ENCODE results near the gene FOXP1. TPM values are rescaled to one million over a fixed set of nuclear protein-coding genes. Genes with fewer than 3 reads are reported as not detected.

Gene FOXP1
- total RNA-seq, 4 donors from 2014 or later, result 103 to 173 (median 140) TPM

- H3K4me1 ChIP-seq, result no peaks in the 10 kb centered on the region
- no peaks in the 10 kb centered on the region for H3K9me3 ChIP-seq
- DNase-seq, result no peak
- H3K27ac ChIP-seq, result no peak overlapping the region
- no peaks in the 10 kb centered on the region for H3K27me3 ChIP-seq
- TF ChIP-seq POLR2A (IDR thresholded peaks at IDR 0.05) (no peak), CTCF (IDR thresholded peaks at IDR 0.05) (no peak)
- no peak overlapping the region for H3K4me3 ChIP-seq
- no peaks in the 10 kb centered on the region for H3K36me3 ChIP-seq
These were observed 34.7 kb downstream of the FOXP1 start for GRCh38 chr3:71548705-71549384.

- Histone ChIP-seq H3K9me3 (no peaks in the 10 kb centered on the region), H3K27me3 (no peaks in the 10 kb centered on the region), H3K36me3 (no peaks in the 10 kb centered on the region), H3K4me1 (peaks cover 0 to 8% (median 1%) of the 10 kb centered on the region in 4 donors), H3K27ac (no peak overlapping the region), H3K4me3 (no peak overlapping the region)
- DNase-seq, result no peak
- TF ChIP-seq CTCF (IDR thresholded peaks at IDR 0.05) (no peak), POLR2A (IDR thresholded peaks at IDR 0.05) (no peak)
These were observed 36.0 kb downstream of the FOXP1 start for GRCh38 chr3:71547249-71548198.

GRCh38 chr3:71546821-71547220, 36.7 kb downstream of the FOXP1 start:
- no peak overlapping the region for H3K27ac ChIP-seq
- H3K36me3 ChIP-seq, result no peaks in the 10 kb centered on the region
- H3K4me1 ChIP-seq, result peaks cover 0 to 15% (median 1%) of the 10 kb centered on the region in 4 donors
- H3K9me3 ChIP-seq, result no peaks in the 10 kb centered on the region
- no peaks in the 10 kb centered on the region for H3K27me3 ChIP-seq
- no peak overlapping the region for H3K4me3 ChIP-seq
- no peak for DNase-seq
- TF ChIP-seq CTCF (IDR thresholded peaks at IDR 0.05) (no peak), POLR2A (IDR thresholded peaks at IDR 0.05) (no peak)

GRCh38 chr3:71545330-71545729, 38.2 kb downstream of the FOXP1 start:
- H3K9me3 ChIP-seq, result no peaks in the 10 kb centered on the region
- no peaks in the 10 kb centered on the region for H3K27me3 ChIP-seq
- TF ChIP-seq CTCF (IDR thresholded peaks at IDR 0.05) (no peak), POLR2A (IDR thresholded peaks at IDR 0.05) (no peak)
- H3K27ac ChIP-seq, result no peak overlapping the region
- no peaks in the 10 kb centered on the region for H3K36me3 ChIP-seq
- H3K4me1 ChIP-seq, result peaks cover 0 to 17% (median 1%) of the 10 kb centered on the region in 4 donors
- no peak for DNase-seq
- H3K4me3 ChIP-seq, result no peak overlapping the region

- H3K4me1 ChIP-seq, result peaks cover 0 to 17% (median 1%) of the 10 kb centered on the region in 4 donors
- TF ChIP-seq POLR2A (IDR thresholded peaks at IDR 0.05) (no peak), CTCF (IDR thresholded peaks at IDR 0.05) (no peak)
- no peaks in the 10 kb centered on the region for H3K36me3 ChIP-seq
- peak overlapping the region in 2 of 4 donors; percentile 38 to 69 for H3K27ac ChIP-seq
- no peak for DNase-seq
- no peaks in the 10 kb centered on the region for H3K9me3 ChIP-seq
- H3K4me3 ChIP-seq, result no peak overlapping the region
- H3K27me3 ChIP-seq, result no peaks in the 10 kb centered on the region
These were observed 40.0 kb downstream of the FOXP1 start for GRCh38 chr3:71543371-71544016.
